Measurements from ENCODE around the gene FNIP1. TPM values are rescaled to one million over a fixed set of nuclear protein-coding genes. Genes with fewer than 3 reads are reported as not detected.
A peak's percentile ranks its signal among the peaks of the same experiment; 100 is the strongest.

FNIP1 gene
- total and polyA plus RNA-seq, 9 of the 15 experiments (the other 6 are each of a cell fraction or from before 2014, with no cell fraction given) = 5.0 to 32.8 (median 18.4) TPM

DNA sequence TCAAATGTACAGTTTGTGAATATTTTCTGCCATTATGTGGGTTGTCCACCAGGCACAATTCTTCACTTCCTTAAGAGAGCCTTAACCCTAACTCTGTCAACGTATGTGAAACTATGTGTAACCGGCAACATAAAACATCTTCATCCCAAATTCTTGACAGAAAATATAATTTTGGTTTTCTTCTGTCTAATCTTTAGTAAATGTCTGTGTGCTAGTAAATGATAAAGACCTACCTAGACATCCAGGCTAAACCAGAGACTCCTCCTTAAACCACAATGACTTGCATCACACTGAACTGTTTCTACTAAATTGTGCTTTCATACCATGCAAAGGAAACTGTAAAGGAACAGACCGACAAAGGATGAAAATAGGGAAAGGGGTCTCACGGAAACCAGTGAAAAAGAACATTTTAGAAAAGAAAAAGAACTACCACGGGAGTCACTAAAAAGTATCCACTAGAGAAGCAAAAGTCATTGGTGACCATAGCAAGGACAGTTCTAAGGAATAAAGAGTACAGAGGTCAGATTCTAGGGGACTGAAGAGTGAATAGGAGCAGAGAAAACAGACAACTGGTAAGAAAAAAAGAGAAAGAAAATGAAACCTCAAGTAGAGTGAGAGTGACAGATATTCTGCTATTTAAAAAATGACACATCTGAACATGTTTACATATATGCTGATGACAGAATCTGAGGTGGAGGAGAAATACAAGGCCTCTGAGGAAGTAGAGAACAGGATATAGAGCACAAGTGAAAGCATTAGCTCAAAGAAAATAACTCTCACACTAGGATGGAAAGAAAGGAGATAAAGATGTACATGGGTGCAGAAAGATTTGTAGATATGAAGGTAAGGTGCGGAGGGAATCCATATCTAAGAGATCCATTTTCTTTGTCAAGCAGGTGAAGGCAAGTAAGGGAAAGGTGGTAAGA is 49.4 kb downstream of the FNIP1 start (continued):
- TF ChIP-seq, protein P1, sequence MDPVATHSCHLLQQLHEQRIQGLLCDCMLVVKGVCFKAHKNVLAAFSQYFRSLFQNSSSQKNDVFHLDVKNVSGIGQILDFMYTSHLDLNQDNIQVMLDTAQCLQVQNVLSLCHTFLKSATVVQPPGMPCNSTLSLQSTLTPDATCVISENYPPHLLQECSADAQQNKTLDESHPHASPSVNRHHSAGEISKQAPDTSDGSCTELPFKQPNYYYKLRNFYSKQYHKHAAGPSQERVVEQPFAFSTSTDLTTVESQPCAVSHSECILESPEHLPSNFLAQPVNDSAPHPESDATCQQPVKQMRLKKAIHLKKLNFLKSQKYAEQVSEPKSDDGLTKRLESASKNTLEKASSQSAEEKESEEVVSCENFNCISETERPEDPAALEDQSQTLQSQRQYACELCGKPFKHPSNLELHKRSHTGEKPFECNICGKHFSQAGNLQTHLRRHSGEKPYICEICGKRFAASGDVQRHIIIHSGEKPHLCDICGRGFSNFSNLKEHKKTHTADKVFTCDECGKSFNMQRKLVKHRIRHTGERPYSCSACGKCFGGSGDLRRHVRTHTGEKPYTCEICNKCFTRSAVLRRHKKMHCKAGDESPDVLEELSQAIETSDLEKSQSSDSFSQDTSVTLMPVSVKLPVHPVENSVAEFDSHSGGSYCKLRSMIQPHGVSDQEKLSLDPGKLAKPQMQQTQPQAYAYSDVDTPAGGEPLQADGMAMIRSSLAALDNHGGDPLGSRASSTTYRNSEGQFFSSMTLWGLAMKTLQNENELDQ (CRISPR knock-in tag; IDR thresholded peaks at IDR 0.05; ENCODE audit: borderline replicate concordance) = no peak
- TF ChIP-seq ILK (tag; IDR thresholded peaks at IDR 0.05; ENCODE audit: borderline replicate concordance, low read depth) (no peak), ETV5 (CRISPR knock-in tag; IDR thresholded peaks at IDR 0.05; ENCODE audit: low read depth) (no peak; the same call in 1 of the 2 replicates), POLR2AphosphoS2 (IDR thresholded peaks at IDR 0.05; ENCODE audit: low read length) (no peak), RBM14 (IDR thresholded peaks at IDR 0.05; ENCODE audit: borderline replicate concordance, insufficient read depth, low read depth, low read length) (no peak), CBX2 (IDR thresholded peaks at IDR 0.05; ENCODE audit: insufficient read depth, low read length, poor library complexity, severe bottlenecking) (no peak), DPF2 (IDR thresholded peaks at IDR 0.05) (peak; percentile 99), MTA1 (IDR thresholded peaks at IDR 0.05; ENCODE audit: borderline replicate concordance) (peak; percentile 24; the same call in 1 of the 2 replicates), SRSF9 (IDR thresholded peaks at IDR 0.05; ENCODE audit: borderline replicate concordance, low read depth, low read length) (no peak), ZNF445 (CRISPR knock-in tag; IDR thresholded peaks at IDR 0.05; ENCODE audit: low read depth) (no peak), MBD2 (IDR thresholded peaks at IDR 0.05; ENCODE audit: borderline replicate concordance, low read depth) (0 out of 2 replicates have a peak, but pooled peaks have one; percentile 40), XRCC4 (IDR thresholded peaks at IDR 0.05; ENCODE audit: extremely low read depth, insufficient read depth, insufficient read length) (no peak), ZNF217 (CRISPR knock-in tag; IDR thresholded peaks at IDR 0.05) (no peak), MXI1 (IDR thresholded peaks at IDR 0.05; ENCODE audit: low read depth, low read length) (0 out of 2 replicates have a peak, but pooled peaks have one; percentile 58), MEF2D (tag; conservative IDR thresholded peaks at IDR 0.05; ENCODE audit: low read depth) (0 out of 2 replicates have a peak, but pooled peaks have one; percentile 54)
- TF ChIP-seq, protein P2, sequence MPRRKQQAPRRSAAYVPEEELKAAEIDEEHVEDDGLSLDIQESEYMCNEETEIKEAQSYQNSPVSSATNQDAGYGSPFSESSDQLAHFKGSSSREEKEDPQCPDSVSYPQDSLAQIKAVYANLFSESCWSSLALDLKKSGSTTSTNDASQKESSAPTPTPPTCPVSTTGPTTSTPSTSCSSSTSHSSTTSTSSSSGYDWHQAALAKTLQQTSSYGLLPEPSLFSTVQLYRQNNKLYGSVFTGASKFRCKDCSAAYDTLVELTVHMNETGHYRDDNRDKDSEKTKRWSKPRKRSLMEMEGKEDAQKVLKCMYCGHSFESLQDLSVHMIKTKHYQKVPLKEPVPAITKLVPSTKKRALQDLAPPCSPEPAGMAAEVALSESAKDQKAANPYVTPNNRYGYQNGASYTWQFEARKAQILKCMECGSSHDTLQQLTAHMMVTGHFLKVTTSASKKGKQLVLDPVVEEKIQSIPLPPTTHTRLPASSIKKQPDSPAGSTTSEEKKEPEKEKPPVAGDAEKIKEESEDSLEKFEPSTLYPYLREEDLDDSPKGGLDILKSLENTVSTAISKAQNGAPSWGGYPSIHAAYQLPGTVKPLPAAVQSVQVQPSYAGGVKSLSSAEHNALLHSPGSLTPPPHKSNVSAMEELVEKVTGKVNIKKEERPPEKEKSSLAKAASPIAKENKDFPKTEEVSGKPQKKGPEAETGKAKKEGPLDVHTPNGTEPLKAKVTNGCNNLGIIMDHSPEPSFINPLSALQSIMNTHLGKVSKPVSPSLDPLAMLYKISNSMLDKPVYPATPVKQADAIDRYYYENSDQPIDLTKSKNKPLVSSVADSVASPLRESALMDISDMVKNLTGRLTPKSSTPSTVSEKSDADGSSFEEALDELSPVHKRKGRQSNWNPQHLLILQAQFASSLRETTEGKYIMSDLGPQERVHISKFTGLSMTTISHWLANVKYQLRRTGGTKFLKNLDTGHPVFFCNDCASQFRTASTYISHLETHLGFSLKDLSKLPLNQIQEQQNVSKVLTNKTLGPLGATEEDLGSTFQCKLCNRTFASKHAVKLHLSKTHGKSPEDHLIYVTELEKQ (CRISPR knock-in tag; IDR thresholded peaks at IDR 0.05) = no peak
- TF ChIP-seq, protein P3, sequence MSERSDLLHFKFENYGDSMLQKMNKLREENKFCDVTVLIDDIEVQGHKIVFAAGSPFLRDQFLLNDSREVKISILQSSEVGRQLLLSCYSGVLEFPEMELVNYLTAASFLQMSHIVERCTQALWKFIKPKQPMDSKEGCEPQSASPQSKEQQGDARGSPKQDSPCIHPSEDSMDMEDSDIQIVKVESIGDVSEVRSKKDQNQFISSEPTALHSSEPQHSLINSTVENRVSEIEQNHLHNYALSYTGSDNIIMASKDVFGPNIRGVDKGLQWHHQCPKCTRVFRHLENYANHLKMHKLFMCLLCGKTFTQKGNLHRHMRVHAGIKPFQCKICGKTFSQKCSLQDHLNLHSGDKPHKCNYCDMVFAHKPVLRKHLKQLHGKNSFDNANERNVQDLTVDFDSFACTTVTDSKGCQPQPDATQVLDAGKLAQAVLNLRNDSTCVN (CRISPR knock-in tag; IDR thresholded peaks at IDR 0.05) = 0 out of 2 replicates have a peak, but pooled peaks have one; percentile 53
- TF ChIP-seq, protein P4, sequence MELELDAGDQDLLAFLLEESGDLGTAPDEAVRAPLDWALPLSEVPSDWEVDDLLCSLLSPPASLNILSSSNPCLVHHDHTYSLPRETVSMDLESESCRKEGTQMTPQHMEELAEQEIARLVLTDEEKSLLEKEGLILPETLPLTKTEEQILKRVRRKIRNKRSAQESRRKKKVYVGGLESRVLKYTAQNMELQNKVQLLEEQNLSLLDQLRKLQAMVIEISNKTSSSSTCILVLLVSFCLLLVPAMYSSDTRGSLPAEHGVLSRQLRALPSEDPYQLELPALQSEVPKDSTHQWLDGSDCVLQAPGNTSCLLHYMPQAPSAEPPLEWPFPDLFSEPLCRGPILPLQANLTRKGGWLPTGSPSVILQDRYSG (tag; conservative IDR thresholded peaks at IDR 0.05; ENCODE audit: low read depth) = no peak

Data from K562 (cell line).